ENCODE measurements around the gene PALLD. TPM values are rescaled to one million over a fixed set of nuclear protein-coding genes. Genes with fewer than 3 reads are reported as not detected.
"Not testable (repeated sequence)": the region's sequence is repeated elsewhere in the genome, so short reads cannot be mapped to it uniquely, and the experiment has no call there.

The PALLD gene
- total RNA-seq, 1 experiment from 2014 or later = 26.7 TPM

GRCh38 chr4:168945291-168945690, 448.4 kb downstream of the PALLD start:
- BruUV-seq (replicated peaks) = no TSS peak
- Histone ChIP-seq H3K4me2 (ENCODE audit: low read length) (no peak overlapping the region), H4K20me1 (ENCODE audit: low read length) (no peaks in the 10 kb centered on the region), H3F3A (ENCODE audit: low read length, unreplicated experiment) (no peaks in the 10 kb centered on the region), H3K9ac (ENCODE audit: low read length) (no peak overlapping the region), H3K79me2 (ENCODE audit: low read length) (no peaks in the 10 kb centered on the region), H3K36me3 (ENCODE audit: low read depth, low read length) (no peaks in the 10 kb centered on the region), H3K27ac (ENCODE audit: low read length) (no peak overlapping the region), H3K27me3 (ENCODE audit: low read length) (no peaks in the 10 kb centered on the region), H3K9me3 (ENCODE audit: low read length) (no peaks in the 10 kb centered on the region), H3K4me1 (ENCODE audit: insufficient read depth, low read length) (no peaks in the 10 kb centered on the region), H3K4me3 (ENCODE audit: low read length) (no peak overlapping the region), H3K9me2 (replicated peaks; ENCODE audit: low read length) (no peaks in the 10 kb centered on the region), H2AFZ (ENCODE audit: low read length) (no peak overlapping the region)
- DNase-seq (no peak), ATAC-seq (no peak)
- CTCF ChIA-PET = no interaction called here
- intact Hi-C loops (cut with micrococcal nuclease) = no loop called here
- POLR2A ChIA-PET (ENCODE audit: unreplicated experiment) = no interaction called here
- TF ChIP-seq CTCF (conservative IDR thresholded peaks at IDR 0.05; ENCODE audit: low read depth, low read length) (no peak), EZH2 (IDR thresholded peaks at IDR 0.05; ENCODE audit: low read length, unreplicated experiment) (no peak), EZH2phosphoT487 (IDR thresholded peaks at IDR 0.05; ENCODE audit: borderline replicate concordance, low read length) (no peak)

- H3K9me2 ChIP-seq (replicated peaks; ENCODE audit: low read length); H3F3A ChIP-seq (ENCODE audit: low read length, unreplicated experiment); H2AFZ ChIP-seq (ENCODE audit: low read length); H3K27ac ChIP-seq (ENCODE audit: low read length); H3K9ac ChIP-seq (ENCODE audit: low read length); H3K9me3 ChIP-seq (ENCODE audit: low read length); intact Hi-C loops (cut with micrococcal nuclease); ATAC-seq; H3K4me1 ChIP-seq (ENCODE audit: insufficient read depth, low read length); BruUV-seq (replicated peaks); H3K79me2 ChIP-seq (ENCODE audit: low read length); POLR2A ChIA-PET (ENCODE audit: unreplicated experiment); H3K4me2 ChIP-seq (ENCODE audit: low read length); H3K36me3 ChIP-seq (ENCODE audit: low read depth, low read length); H3K4me3 ChIP-seq (ENCODE audit: low read length); H3K27me3 ChIP-seq (ENCODE audit: low read length); H4K20me1 ChIP-seq (ENCODE audit: low read length); DNase-seq: not testable (repeated sequence)
- CTCF ChIA-PET = interaction anchor here (0.6 kb wide), 2 partner anchors 10 to 473 kb away, joined by 3 to 6 read pairs; no protein-coding TSS in a partner anchor
These were observed 456.0 kb downstream of the PALLD start for GRCh38 chr4:168952821-168953246.

- peak; percentile 35 for DNase-seq
These were observed 458.8 kb downstream of the PALLD start for GRCh38 chr4:168955674-168956073.

More at GRCh38 chr4:168955674-168956073, 458.8 kb downstream of the PALLD start:
- intact Hi-C loops (cut with micrococcal nuclease) = no loop called here
- Histone ChIP-seq H3K9me3 (ENCODE audit: low read length) (no peaks in the 10 kb centered on the region), H3K4me3 (ENCODE audit: low read length) (no peak overlapping the region), H3K79me2 (ENCODE audit: low read length) (no peaks in the 10 kb centered on the region), H3K36me3 (ENCODE audit: low read depth, low read length) (no peaks in the 10 kb centered on the region), H3K9me2 (replicated peaks; ENCODE audit: low read length) (no peaks in the 10 kb centered on the region), H3K4me1 (ENCODE audit: insufficient read depth, low read length) (0 out of 2 replicates have a peak, but pooled peaks cover 3% of the 10 kb centered on the region), H3K27me3 (ENCODE audit: low read length) (no peaks in the 10 kb centered on the region), H3K9ac (ENCODE audit: low read length) (no peak overlapping the region), H3K27ac (ENCODE audit: low read length) (no peak overlapping the region), H3F3A (ENCODE audit: low read length, unreplicated experiment) (no peaks in the 10 kb centered on the region), H4K20me1 (ENCODE audit: low read length) (no peaks in the 10 kb centered on the region), H3K4me2 (ENCODE audit: low read length) (no peak overlapping the region), H2AFZ (ENCODE audit: low read length) (no peak overlapping the region)
- ChIA-PET CTCF (no interaction called here), POLR2A (ENCODE audit: unreplicated experiment) (no interaction called here)
- ATAC-seq = no peak
- no TSS peak for BruUV-seq (replicated peaks)
- no peak for TF ChIP-seq CTCF (conservative IDR thresholded peaks at IDR 0.05; ENCODE audit: low read depth, low read length)
- no peak for TF ChIP-seq EZH2 (IDR thresholded peaks at IDR 0.05; ENCODE audit: low read length, unreplicated experiment)
- TF ChIP-seq EZH2phosphoT487 (IDR thresholded peaks at IDR 0.05; ENCODE audit: borderline replicate concordance, low read length) = no peak
